Endothelial cell of umbilical vein (primary cell): ENCODE measurements around the gene NABP1. TPM values are rescaled to one million over a fixed set of nuclear protein-coding genes. Genes with fewer than 3 reads are reported as not detected.

Experiments
- BruUV-seq: library from RNA; stranded (reverse); fragments of 400-500 nt; replicated peaks from 2 replicates; lab custom pipeline; 2021; lab: Mats Ljungman, UMichigan
- CTCF ChIA-PET: fragments of 300-600, 350-600 bp; sonication (Branson Sonifier 250); formaldehyde crosslinking; loops from one replicate; lab custom pipeline; 2021; ENCODE audit warnings: antibody characterized with exemption, inconsistent platforms; lab: Charles Lee
- POLR2A ChIA-PET: fragments of 300-600, 350-600 bp; sonication (Branson Sonifier 250); formaldehyde crosslinking; loops from one replicate; lab custom pipeline; 2021; ENCODE audit warnings: antibody characterized with exemption, inconsistent platforms; lab: Charles Lee
- DNase-seq: peaks from one replicate; pipeline ENCODE4 v3.0.0-alpha.2; 2011; ENCODE audit warnings: low read depth, low spot score
- FAIRE-seq: peaks from 2 replicates; lab custom pipeline; 2011; peaks lifted over from hg19 to GRCh38; lab: Jason Lieb, UNC
- H2AFZ ChIP-seq: 2 replicates; pipeline ENCODE4 v1.6.0; 2012; ENCODE audit warnings: low read depth, low read length, control low read depth, inconsistent platforms
- H3K27ac ChIP-seq: 2 replicates; pipeline ENCODE4 v1.5.1; 2011; ENCODE audit warnings: low read depth, mild to moderate bottlenecking, control low read depth, low read length, moderate library complexity; ENCODE audit not compliant: insufficient read depth
- H3K27me3 ChIP-seq, 2 experiments: 2 replicates each; pipeline versions ENCODE4 v1.6.0 to v1.6.1; 2011; ENCODE audit warnings: low read length in 2 of 2, mixed read lengths in 1 of 2; ENCODE audit not compliant: control insufficient read depth in 2 of 2, insufficient read depth in 2 of 2
- H3K36me3 ChIP-seq, 2 experiments: 2 replicates in 1 of 2; 3 replicates in 1 of 2; pipeline ENCODE4 v1.5.1; 2011; ENCODE audit warnings: low read length in 2 of 2, mild to moderate bottlenecking in 1 of 2, moderate library complexity in 1 of 2; ENCODE audit not compliant: control insufficient read depth in 2 of 2, insufficient read depth in 2 of 2; ENCODE audit errors: extremely low read depth in 1 of 2
- H3K4me1 ChIP-seq: 3 replicates; pipeline ENCODE4 v1.5.1; 2011; ENCODE audit warnings: mild to moderate bottlenecking, low read length; ENCODE audit not compliant: control insufficient read depth, insufficient read depth; ENCODE audit errors: extremely low read depth
- H3K4me2 ChIP-seq: 2 replicates; pipeline ENCODE4 v1.6.1; 2011; ENCODE audit warnings: low read length, control low read depth, mixed read lengths; ENCODE audit not compliant: insufficient read depth
- H3K4me3 ChIP-seq, 3 experiments: fragments of 200-600 bp in 1 of 3; sonication (generic), shearing (Covaris generic) in 1 of 3; replicated peaks in 1 of 3; 2 replicates each; pipeline ENCODE4 v1.5.1; 2011 to 2016; ENCODE audit warnings: control low read depth in 3 of 3, low read length in 3 of 3, mild to moderate bottlenecking in 2 of 3, inconsistent platforms in 1 of 3, low read depth in 1 of 3, moderate library complexity in 1 of 3; ENCODE audit not compliant: insufficient read depth in 1 of 3
- H3K79me2 ChIP-seq: 2 replicates; pipeline ENCODE4 v1.6.0; 2012; ENCODE audit warnings: low read length, inconsistent platforms; ENCODE audit not compliant: control insufficient read depth, insufficient read depth
- H3K9ac ChIP-seq: replicated peaks from 2 replicates; pipeline ENCODE3; 2011; ENCODE audit warnings: low read length, control low read depth; ENCODE audit not compliant: insufficient read depth; ENCODE audit errors: extremely low read depth
- H3K9me1 ChIP-seq: replicated peaks from 3 replicates; pipeline ENCODE4 v1.6.0; 2011; ENCODE audit warnings: mild to moderate bottlenecking, low read length; ENCODE audit not compliant: control insufficient read depth, insufficient read depth; ENCODE audit errors: extremely low read depth
- H3K9me3 ChIP-seq: replicated peaks from 2 replicates; pipeline ENCODE4 v1.5.1; 2012; ENCODE audit warnings: low read length, inconsistent platforms; ENCODE audit not compliant: control insufficient read depth, insufficient read depth
- H4K20me1 ChIP-seq: replicated peaks from 2 replicates; pipeline ENCODE3; 2011; ENCODE audit warnings: mild to moderate bottlenecking, low read length; ENCODE audit not compliant: control insufficient read depth, insufficient read depth; ENCODE audit errors: extremely low read depth
- CTCF ChIP-seq, 2 donors: IDR thresholded peaks; 1 replicate in 1 of 2; 2 replicates in 1 of 2; pipeline ENCODE4 v1.5.1; 2011; ENCODE audit warnings: low read length in 2 of 2, mild to moderate bottlenecking in 2 of 2, moderate library complexity in 2 of 2, control low read depth in 1 of 2, inconsistent platforms in 1 of 2, low read depth in 1 of 2; ENCODE audit not compliant: insufficient read depth in 1 of 2; ENCODE audit errors: extremely low read depth in 1 of 2
- EZH2 ChIP-seq: IDR thresholded peaks from 2 replicates; pipeline ENCODE4 v1.6.1; 2012; ENCODE audit warnings: borderline replicate concordance, low read depth, mild to moderate bottlenecking, moderate library complexity, low read length, inconsistent platforms; ENCODE audit not compliant: severe bottlenecking
- GATA2 ChIP-seq: IDR thresholded peaks from 2 replicates; pipeline ENCODE4 v1.7.0; 2011; ENCODE audit warnings: low read depth, mild to moderate bottlenecking, moderate library complexity, mixed read lengths, low read length; ENCODE audit not compliant: insufficient read length, insufficient read depth
- JUN ChIP-seq: IDR thresholded peaks from 2 replicates; pipeline ENCODE4 v1.6.1; 2011; ENCODE audit warnings: borderline replicate concordance, low read depth; ENCODE audit not compliant: insufficient read length, insufficient read depth
- MAX ChIP-seq: IDR thresholded peaks from 2 replicates; pipeline ENCODE4 v1.6.1; 2011; ENCODE audit not compliant: insufficient read depth, insufficient read length
- MYC ChIP-seq: IDR thresholded peaks from one replicate; pipeline ENCODE4 v1.6.1; 2011; ENCODE audit warnings: mild to moderate bottlenecking, low read depth, low read length
- POLR2AphosphoS5 ChIP-seq: IDR thresholded peaks from 2 replicates; pipeline ENCODE4 v1.6.1; 2012; ENCODE audit warnings: low read depth, mild to moderate bottlenecking, control low read depth, low read length, moderate library complexity; ENCODE audit not compliant: insufficient read depth
- dilution Hi-C: fragments of 300-500 bp; cut with MboI; formaldehyde crosslinking; loops from one replicate; pipeline ENCODE4 v1.15.0; 2019; ENCODE audit warnings: low sequenced_read_pairs; ENCODE audit not compliant: extremely low pct_ligation_motif_present
- intact Hi-C: fragments of 100-400 bp; cut with micrococcal nuclease; formaldehyde crosslinking; loops from one replicate; pipeline ENCODE4 v1.10.0; 2022
- polyA plus RNA-seq, 4 experiments: library from polyadenylated mRNA; depleted of rRNA in 3 of 4; stranded (reverse) in 3 of 4; unstranded in 1 of 4; fragments of >200 nt; gene quantifications; 2 replicates each; pipeline versions ENCODE4 v1.2.1 to v1.2.3, GENCODE V29; 2011 to 2012; ENCODE audit warnings: missing spikeins in 1 of 4
- total RNA-seq: library from RNA; stranded (reverse); gene quantifications from 2 replicates; pipeline ENCODE4 v1.2.3, GENCODE V29; 2021

NABP1 gene
- total and polyA plus RNA-seq, 2 donors (not counting 3 experiments of a cell fraction or from before 2014, with no cell fraction given) = 14.7 to 47.6 TPM

GRCh38 chr2:191635333-191636234 is 42.4 kb upstream of the NABP1 start:
- Histone ChIP-seq H3K9me3 (no peaks in the 10 kb centered on the region), H3K4me1 (peaks cover 22% of the 10 kb centered on the region), H3K36me3 (no peaks in the 10 kb centered on the region), H2AFZ (peak overlapping the region; percentile 13), H3K9me1 (no peaks in the 10 kb centered on the region), H3K27me3 (no peaks in the 10 kb centered on the region), H3K4me3 (no peak overlapping the region), H3K79me2 (no peaks in the 10 kb centered on the region), H3K4me2 (no peak overlapping the region), H3K9ac (no peak overlapping the region), H3K27ac (no peak overlapping the region), H4K20me1 (no peaks in the 10 kb centered on the region)
- dilution Hi-C loops (no loop called here), intact Hi-C loops (loop anchor here (5.0 kb wide), 1 partner anchor 42 kb away; the partner anchor contains the start of gene NABP1)
- POLR2A ChIA-PET = interaction anchor here (0.6 kb wide), 1 partner anchor 953 kb away, joined by 3 read pairs; no protein-coding TSS in a partner anchor
- CTCF ChIA-PET = interaction anchor here (1.6 kb wide), 1 partner anchor 8 kb away, joined by 3 read pairs; no protein-coding TSS in a partner anchor
- TF ChIP-seq CTCF (IDR thresholded peaks at IDR 0.05; ENCODE audit: extremely low read depth in 1 of 2, insufficient read depth in 1 of 2, low read depth in 1 of 2, low read length in 2 of 2) (no peak), EZH2 (no peak), MAX (no peak), MYC (no peak), GATA2 (no peak), JUN (no peak), POLR2AphosphoS5 (no peak)
- no TSS peak for BruUV-seq
- FAIRE-seq (no peak), DNase-seq (no peak)
